ENCODE measurements around the gene GDF15.

The GDF15 gene, protein sequence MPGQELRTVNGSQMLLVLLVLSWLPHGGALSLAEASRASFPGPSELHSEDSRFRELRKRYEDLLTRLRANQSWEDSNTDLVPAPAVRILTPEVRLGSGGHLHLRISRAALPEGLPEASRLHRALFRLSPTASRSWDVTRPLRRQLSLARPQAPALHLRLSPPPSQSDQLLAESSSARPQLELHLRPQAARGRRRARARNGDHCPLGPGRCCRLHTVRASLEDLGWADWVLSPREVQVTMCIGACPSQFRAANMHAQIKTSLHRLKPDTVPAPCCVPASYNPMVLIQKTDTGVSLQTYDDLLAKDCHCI

DNA sequence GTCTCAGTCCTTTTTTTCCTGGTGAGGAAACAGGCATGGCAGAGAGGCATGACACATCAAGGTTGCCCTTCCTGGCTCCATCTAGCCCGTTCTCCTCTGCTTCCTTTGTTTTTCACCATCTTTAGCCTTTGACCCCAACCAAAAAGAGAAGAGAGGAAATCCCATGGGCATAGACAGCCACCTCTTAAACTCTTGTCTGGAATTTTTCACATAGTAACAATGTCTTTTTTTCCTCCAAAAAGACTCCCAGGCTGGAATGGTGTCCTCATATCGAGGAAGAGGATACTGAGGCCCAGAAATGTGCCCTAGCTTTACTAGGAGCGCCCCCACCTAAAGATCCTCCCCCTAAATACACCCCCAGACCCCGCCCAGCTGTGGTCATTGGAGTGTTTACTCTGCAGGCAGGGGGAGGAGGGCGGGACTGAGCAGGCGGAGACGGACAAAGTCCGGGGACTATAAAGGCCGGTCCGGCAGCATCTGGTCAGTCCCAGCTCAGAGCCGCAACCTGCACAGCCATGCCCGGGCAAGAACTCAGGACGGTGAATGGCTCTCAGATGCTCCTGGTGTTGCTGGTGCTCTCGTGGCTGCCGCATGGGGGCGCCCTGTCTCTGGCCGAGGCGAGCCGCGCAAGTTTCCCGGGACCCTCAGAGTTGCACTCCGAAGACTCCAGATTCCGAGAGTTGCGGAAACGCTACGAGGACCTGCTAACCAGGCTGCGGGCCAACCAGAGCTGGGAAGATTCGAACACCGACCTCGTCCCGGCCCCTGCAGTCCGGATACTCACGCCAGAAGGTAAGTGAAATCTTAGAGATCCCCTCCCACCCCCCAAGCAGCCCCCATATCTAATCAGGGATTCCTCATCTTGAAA is at the start of gene GDF15:
Gene GDF15, plus strand, starts transcription at position 484 of the 868 bp plus-strand sequence. Its CDS starts 32 bp downstream, at position 516.
- DNase-seq (ENCODE audit: low read depth), result no peak
- TF ChIP-seq, protein P1, sequence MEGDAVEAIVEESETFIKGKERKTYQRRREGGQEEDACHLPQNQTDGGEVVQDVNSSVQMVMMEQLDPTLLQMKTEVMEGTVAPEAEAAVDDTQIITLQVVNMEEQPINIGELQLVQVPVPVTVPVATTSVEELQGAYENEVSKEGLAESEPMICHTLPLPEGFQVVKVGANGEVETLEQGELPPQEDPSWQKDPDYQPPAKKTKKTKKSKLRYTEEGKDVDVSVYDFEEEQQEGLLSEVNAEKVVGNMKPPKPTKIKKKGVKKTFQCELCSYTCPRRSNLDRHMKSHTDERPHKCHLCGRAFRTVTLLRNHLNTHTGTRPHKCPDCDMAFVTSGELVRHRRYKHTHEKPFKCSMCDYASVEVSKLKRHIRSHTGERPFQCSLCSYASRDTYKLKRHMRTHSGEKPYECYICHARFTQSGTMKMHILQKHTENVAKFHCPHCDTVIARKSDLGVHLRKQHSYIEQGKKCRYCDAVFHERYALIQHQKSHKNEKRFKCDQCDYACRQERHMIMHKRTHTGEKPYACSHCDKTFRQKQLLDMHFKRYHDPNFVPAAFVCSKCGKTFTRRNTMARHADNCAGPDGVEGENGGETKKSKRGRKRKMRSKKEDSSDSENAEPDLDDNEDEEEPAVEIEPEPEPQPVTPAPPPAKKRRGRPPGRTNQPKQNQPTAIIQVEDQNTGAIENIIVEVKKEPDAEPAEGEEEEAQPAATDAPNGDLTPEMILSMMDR (conservative IDR thresholded peaks at IDR 0.05; ENCODE audit: low read depth, low read length), result peak; percentile 81
- peak within 1 kb of the TSS; percentile 88 for H3K4me3 ChIP-seq (ENCODE audit: low read length)

DNA sequence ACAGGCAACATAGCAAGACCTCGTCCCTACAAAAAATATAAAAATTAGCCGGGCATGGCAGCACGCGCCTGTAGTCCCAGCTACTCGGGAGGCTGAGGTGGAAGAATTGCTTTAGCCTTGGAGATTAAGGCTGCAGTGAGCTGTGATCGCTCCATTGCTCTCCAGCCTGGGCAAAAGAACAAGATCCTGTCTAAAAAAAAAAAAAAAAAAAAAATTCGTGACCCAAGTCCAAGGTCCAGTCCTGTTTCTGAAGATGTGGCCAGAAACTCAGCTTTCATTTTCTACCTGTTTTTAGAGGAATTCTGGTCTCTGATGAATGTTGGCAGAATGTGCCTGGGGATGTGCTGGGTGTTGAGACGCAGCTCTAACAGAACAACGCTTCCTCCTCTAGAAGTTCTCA is 47.4 kb upstream of the GDF15 start:
- TF ChIP-seq, protein P1 (conservative IDR thresholded peaks at IDR 0.05; ENCODE audit: low read depth, low read length), result no peak
- DNase-seq (ENCODE audit: low read depth), result no peak
- no peak overlapping the region for H3K4me3 ChIP-seq (ENCODE audit: low read length)

DNA sequence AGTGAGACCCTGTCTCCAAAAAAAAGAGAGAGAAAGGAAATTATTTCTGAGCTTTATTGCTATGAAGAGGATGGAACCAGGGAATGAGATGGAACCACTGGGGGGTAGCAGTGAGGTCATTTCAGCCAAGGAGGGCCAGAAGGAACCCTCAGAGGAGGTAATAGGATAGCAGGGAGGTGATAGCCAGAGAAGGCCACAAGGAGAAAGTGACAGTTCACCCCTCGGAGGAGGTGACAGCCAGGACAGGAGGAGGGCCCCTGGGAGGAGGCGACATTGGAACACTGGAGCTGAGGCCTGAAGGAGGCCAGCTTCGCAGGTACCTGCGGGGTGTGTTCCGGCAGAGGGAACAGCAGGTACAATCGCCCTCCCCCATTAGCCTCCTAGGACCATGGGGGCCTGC is 46.2 kb upstream of the GDF15 start:
- H3K4me3 ChIP-seq (ENCODE audit: low read length), result no peak overlapping the region
- no peak for DNase-seq (ENCODE audit: low read depth)
- TF ChIP-seq, protein P1 (conservative IDR thresholded peaks at IDR 0.05; ENCODE audit: low read depth, low read length), result peak; percentile 44

DNA sequence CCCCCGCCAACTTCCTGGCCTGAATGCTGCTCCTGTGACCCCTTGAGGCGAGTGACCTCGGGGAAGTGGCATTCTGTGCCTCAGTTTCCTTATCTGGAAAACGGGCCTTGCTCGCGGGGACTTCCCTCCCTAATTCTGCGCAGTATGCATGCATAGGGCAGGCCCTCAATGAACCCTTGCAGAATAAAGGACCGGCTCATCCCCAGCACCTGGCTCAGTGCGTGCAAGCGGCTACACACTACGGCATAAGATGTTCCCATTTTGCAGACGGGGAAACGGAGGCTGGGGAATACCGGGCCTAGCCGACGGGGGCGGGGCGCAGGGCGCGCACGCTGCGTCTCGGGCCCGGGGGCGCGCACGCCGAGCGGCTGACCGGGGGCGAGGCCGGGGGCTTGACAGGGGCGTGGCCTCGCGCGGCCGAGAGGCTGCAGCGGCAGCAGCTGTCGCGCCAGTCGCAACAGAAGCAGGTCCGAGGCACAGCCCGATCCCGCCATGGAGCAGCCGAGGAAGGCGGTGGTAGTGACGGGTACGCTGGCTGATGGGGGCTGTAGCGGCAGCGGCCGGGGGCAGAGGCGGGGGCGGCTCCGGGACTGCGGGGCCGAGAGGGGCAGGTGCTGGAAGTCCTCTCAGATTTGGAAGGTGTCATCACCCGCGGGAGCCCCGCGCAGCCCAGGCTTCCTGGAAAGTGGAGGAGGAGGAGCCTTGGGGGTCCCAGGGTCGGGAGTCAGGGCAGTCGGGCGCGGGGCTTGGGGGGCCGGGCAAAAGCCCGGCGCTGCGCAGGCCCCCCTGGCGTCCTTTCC is 45.6 kb upstream of the GDF15 start, which contains the start of gene PGPEP1:
Gene PGPEP1, plus strand, starts transcription at position 409 of the 800 bp plus-strand sequence. Its CDS starts 84 bp downstream, at position 493.
- DNase-seq (ENCODE audit: low read depth), result no peak
- peak within 1 kb of the TSS; percentile 73 for H3K4me3 ChIP-seq (ENCODE audit: low read length)
- TF ChIP-seq, protein P1 (conservative IDR thresholded peaks at IDR 0.05; ENCODE audit: low read depth, low read length), result no peak

DNA sequence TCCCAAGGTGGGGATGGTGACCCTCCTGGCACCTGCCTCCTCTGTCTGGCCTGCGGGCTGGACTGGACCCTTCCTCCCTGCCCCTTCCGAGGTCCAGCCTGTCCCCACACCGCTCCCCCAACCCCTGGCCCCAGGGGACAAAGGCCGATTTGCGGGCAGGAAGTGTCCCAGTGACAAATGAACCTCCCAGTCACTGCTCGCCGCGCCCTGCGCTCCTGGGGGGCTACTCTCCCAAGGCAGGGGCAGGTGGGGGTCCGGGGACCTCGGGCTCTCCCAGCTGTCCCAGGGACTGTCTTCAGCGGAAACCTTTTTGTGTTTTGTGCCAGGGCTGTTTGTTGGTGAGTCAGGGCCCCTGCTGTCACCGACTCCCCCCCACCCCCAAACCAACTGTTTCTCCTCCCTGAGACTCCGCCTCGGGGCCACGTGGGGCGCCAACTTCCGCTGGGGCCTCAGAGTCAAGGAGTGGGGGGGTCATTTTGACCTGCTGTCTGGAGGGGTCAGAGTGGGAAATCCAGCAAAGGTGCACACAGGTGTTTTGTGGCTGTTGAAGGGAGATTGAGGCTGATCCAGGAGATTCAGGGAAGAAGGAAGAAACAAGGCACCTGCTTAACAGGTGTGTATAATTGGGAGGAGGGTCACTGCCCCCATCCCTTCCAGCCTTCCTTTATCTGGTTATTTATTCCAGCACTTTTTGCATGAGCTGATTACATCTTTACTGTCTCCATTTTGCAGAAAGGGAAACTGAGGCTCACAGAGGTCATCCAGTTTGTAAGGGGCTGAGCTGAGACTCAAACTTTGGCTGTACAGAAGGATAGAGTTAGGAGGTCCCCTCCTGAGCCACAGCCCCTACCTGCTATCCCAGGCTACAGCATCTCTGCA is 44.7 kb upstream of the GDF15 start:
- peak overlapping the region; percentile 73 for H3K4me3 ChIP-seq (ENCODE audit: low read length)
- TF ChIP-seq, protein P1 (conservative IDR thresholded peaks at IDR 0.05; ENCODE audit: low read depth, low read length), result peak; percentile 1
- no peak for DNase-seq (ENCODE audit: low read depth)

DNA sequence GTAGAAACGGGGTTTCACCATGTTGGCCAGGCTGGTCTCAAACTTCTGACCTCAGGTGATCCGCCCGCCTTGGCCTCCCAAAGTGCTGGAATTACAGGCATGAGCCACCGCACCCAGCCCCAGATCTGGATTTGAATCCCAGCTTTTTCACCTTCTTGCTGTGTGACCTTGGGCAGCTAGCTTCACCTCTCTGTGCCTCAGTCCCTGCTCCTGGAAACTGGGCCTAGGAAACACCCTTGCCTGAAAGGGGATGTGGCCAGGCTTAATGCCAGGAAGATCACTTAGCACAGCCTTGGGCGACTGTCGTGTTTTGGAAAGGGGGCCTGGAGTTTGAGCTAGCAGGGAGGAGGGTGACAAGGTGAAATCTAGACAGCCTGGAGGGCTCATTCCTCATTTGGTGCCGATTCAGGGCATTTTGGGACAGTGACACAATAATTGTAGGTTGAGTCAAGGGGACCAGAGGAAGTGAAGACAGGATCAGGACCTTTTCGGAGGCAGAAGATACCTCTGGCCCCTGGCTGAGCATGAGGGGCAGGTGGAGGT is 43.8 kb upstream of the GDF15 start:
- TF ChIP-seq, protein P1 (conservative IDR thresholded peaks at IDR 0.05; ENCODE audit: low read depth, low read length), result no peak
- no peak overlapping the region for H3K4me3 ChIP-seq (ENCODE audit: low read length)
- no peak for DNase-seq (ENCODE audit: low read depth)
